ENCODE data around the gene ADGRA1.

Gene ADGRA1

GRCh38 chr10:133087679-133088178 is at the start of gene ADGRA1 (continued):
- TF ChIP-seq ZBTB20 (tag by site-specific recombination; IDR thresholded peaks at IDR 0.05): peak; percentile 8; the same call in 1 of the 2 replicates
- no peak for TF ChIP-seq ZNF24 (tag by site-specific recombination; IDR thresholded peaks at IDR 0.05)
- TF ChIP-seq SALL2 (tag by site-specific recombination; IDR thresholded peaks at IDR 0.05; ENCODE audit: borderline replicate concordance): no peak
- TF ChIP-seq ZNF394 (tag by site-specific recombination; IDR thresholded peaks at IDR 0.05; ENCODE audit: borderline replicate concordance): no peak
- TF ChIP-seq ZBTB26 (tag by site-specific recombination; optimal IDR thresholded peaks at IDR 0.05): peak; percentile 59
- no peak for TF ChIP-seq SETDB1 (IDR thresholded peaks at IDR 0.05; ENCODE audit: insufficient read length, low read length)
- no peak for TF ChIP-seq BCL11A (tag by site-specific recombination; IDR thresholded peaks at IDR 0.05; ENCODE audit: low read depth)
- TF ChIP-seq ZNF639 (tag by site-specific recombination; IDR thresholded peaks at IDR 0.05): no peak
- no peak for TF ChIP-seq ZNF664 (tag by site-specific recombination; IDR thresholded peaks at IDR 0.05)
- TF ChIP-seq ZNF350 (tag by site-specific recombination; IDR thresholded peaks at IDR 0.05): no peak
- no peak for TF ChIP-seq ZBTB1 (tag by site-specific recombination; IDR thresholded peaks at IDR 0.05)
- no peak for TF ChIP-seq ZNF26 (tag by site-specific recombination; IDR thresholded peaks at IDR 0.05)
- no peak for TF ChIP-seq BCL6B (tag by site-specific recombination; IDR thresholded peaks at IDR 0.05)
- TF ChIP-seq ZNF514 (tag by site-specific recombination; IDR thresholded peaks at IDR 0.05): no peak
- TF ChIP-seq ZNF302 (tag by site-specific recombination; IDR thresholded peaks at IDR 0.05; ENCODE audit: low read depth): no peak
- TF ChIP-seq ZNF600 (tag by site-specific recombination; IDR thresholded peaks at IDR 0.05): peak; percentile 75; the same call in 1 of the 2 replicates
- no peak for TF ChIP-seq ZNF426 (tag by site-specific recombination; IDR thresholded peaks at IDR 0.05)
- no peak for TF ChIP-seq ZNF623 (tag by site-specific recombination; IDR thresholded peaks at IDR 0.05)

GRCh38 chr10:133038036-133038823 is 49.5 kb upstream of the ADGRA1 start:
- ChIA-PET CTCF (interaction anchor here (1.0 kb wide), 1 partner anchor 9 kb away, joined by 3 read pairs; no protein-coding TSS in a partner anchor), POLR2A (no interaction called here)

More at GRCh38 chr10:133038036-133038823, 49.5 kb upstream of the ADGRA1 start:
- Histone ChIP-seq H3K4me3 (ENCODE audit: low read depth, low read length) (no peak overlapping the region), H3K36me3 (ENCODE audit: control insufficient read depth in 2 of 2, insufficient read depth in 1 of 2, low read length in 2 of 2) (no peaks in the 10 kb centered on the region), H3K4me1 (ENCODE audit: control insufficient read depth, insufficient read depth, low read length) (no peaks in the 10 kb centered on the region), H3K9me3 (ENCODE audit: control insufficient read depth, insufficient read depth, low read depth, low read length) (no peaks in the 10 kb centered on the region), H3K27ac (ENCODE audit: extremely low read depth, low read depth, low read length) (no peak overlapping the region)
- TF ChIP-seq KLF8 (tag by site-specific recombination; IDR thresholded peaks at IDR 0.05) (no peak), ZNF514 (tag by site-specific recombination; IDR thresholded peaks at IDR 0.05) (no peak), GLI2 (tag by site-specific recombination; IDR thresholded peaks at IDR 0.05; ENCODE audit: borderline replicate concordance, low read depth) (no peak), ZNF624 (tag by site-specific recombination; IDR thresholded peaks at IDR 0.05) (no peak), ZBTB26 (tag by site-specific recombination; optimal IDR thresholded peaks at IDR 0.05) (no peak), ZNF433 (tag by site-specific recombination; IDR thresholded peaks at IDR 0.05; ENCODE audit: low read depth) (no peak), ZNF366 (tag by site-specific recombination; conservative IDR thresholded peaks at IDR 0.05) (no peak), ZNF704 (tag by site-specific recombination; IDR thresholded peaks at IDR 0.05) (no peak), ZNF248 (tag by site-specific recombination; IDR thresholded peaks at IDR 0.05) (no peak), BCL11B (tag by site-specific recombination; IDR thresholded peaks at IDR 0.05; ENCODE audit: low read depth) (no peak)
